Small intestine (tissue), 7 donors: ENCODE results near the gene NRL. TPM values are rescaled to one million over a fixed set of nuclear protein-coding genes. Genes with fewer than 3 reads are reported as not detected.

Source experiments
- DNase-seq, 2 donors: peaks; one replicate each; pipeline versions ENCODE4 v3.0.0 to v3.0.0-alpha.2; 2013
- FAIRE-seq: peaks from 2 replicates; lab custom pipeline; 2012; peaks lifted over from hg19 to GRCh38; lab: Jason Lieb, UNC
- H3K27ac ChIP-seq, 3 donors: one replicate each; pipeline ENCODE4 v1.5.1; 2013; ENCODE audit warnings: low read length in 2 of 3, mild to moderate bottlenecking in 2 of 3, control low read depth in 1 of 3, inconsistent platforms in 1 of 3, low read depth in 1 of 3, moderate library complexity in 1 of 3
- H3K27me3 ChIP-seq, 3 donors: one replicate each; pipeline ENCODE4 v1.6.1; 2013; ENCODE audit warnings: low read length in 3 of 3, inconsistent platforms in 1 of 3; ENCODE audit not compliant: control insufficient read depth in 3 of 3, insufficient read depth in 3 of 3
- H3K36me3 ChIP-seq, 3 donors: one replicate each; pipeline ENCODE4 v1.6.1; 2013; ENCODE audit warnings: low read length in 3 of 3, inconsistent platforms in 1 of 3, low read depth in 1 of 3, mild to moderate bottlenecking in 1 of 3, moderate library complexity in 1 of 3; ENCODE audit not compliant: control insufficient read depth in 3 of 3, insufficient read depth in 2 of 3
- H3K4me1 ChIP-seq, 3 donors: one replicate each; pipeline ENCODE4 v1.6.1; 2013; ENCODE audit warnings: low read length in 2 of 3, inconsistent platforms in 1 of 3, low read depth in 1 of 3, mild to moderate bottlenecking in 1 of 3, moderate library complexity in 1 of 3; ENCODE audit not compliant: control insufficient read depth in 3 of 3, insufficient read depth in 2 of 3
- H3K4me3 ChIP-seq, 3 donors: one replicate each; pipeline ENCODE4 v1.5.1; 2013; ENCODE audit warnings: low read length in 3 of 3, control low read depth in 1 of 3, inconsistent platforms in 1 of 3, low read depth in 1 of 3, mild to moderate bottlenecking in 1 of 3, moderate library complexity in 1 of 3
- H3K9me3 ChIP-seq, 2 donors: one replicate each; pipeline ENCODE4 v1.6.1; 2013; ENCODE audit warnings: low read depth in 1 of 2, low read length in 1 of 2; ENCODE audit not compliant: control insufficient read depth in 2 of 2, insufficient read depth in 1 of 2
- WGBS, 3 donors: extraction: QIAGEN DNeasy Blood & Tissue Kit; methylation state at CpG; one replicate each; pipeline ENCODE4 v1.1.7; 2013; 5-methylcytosine and 5-hydroxymethylcytosine counted together
- polyA plus RNA-seq, 4 donors: library from polyadenylated mRNA; stranded (reverse) in 3 of 4; unstranded in 1 of 4; fragments of 200-250 nt in 3 of 4; fragments of 120-200 nt in 1 of 4; gene quantifications; one replicate each; pipeline versions ENCODE4 v1.2.1 to v1.2.3, GENCODE V29; 2013
- donor health status: healthy with polysubstance abuse.
- donor health status: control.
- donor health status: control.
- donor health status: Bipolar disorder and iron deficiency.
- donor health status: healthy.

Gene NRL
- polyA plus RNA-seq, 4 donors: 1.5 to 4.0 (median 2.7) TPM

DNA sequence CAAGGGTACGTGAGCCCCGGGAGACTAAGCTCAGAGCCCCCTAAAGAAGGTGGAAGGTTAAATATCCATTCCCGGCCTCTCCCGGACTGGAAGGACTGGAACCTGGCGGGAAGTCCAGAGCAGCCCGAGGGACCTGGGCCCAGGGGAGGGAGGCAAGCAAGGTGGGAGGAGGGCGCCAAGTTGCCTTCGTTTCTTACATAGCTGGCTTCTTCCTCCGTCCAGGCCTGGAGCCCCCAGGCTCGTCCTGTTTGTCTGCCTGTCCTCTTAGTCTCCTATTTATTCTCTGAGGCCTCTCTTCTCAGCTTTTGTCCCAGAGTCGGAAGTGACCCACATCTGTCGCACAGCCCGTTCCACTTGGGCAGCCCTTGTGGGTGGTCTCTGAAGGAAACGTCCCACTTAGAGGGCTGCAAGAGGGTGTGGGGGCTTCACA is 19.9 kb downstream of the NRL start:
- peaks cover under 1 to 49% (median 12%) of the 10 kb centered on the region in 3 donors for H3K36me3 ChIP-seq
- no peaks in the 10 kb centered on the region for H3K9me3 ChIP-seq
- peak overlapping the region; percentile 80 to 92 (median 91) for H3K4me3 ChIP-seq
- no peak for FAIRE-seq
- H3K27me3 ChIP-seq: no peaks in the 10 kb centered on the region
- peaks cover 6 to 65% (median 8%) of the 10 kb centered on the region in 3 donors for H3K4me1 ChIP-seq
- H3K27ac ChIP-seq: peak overlapping the region; percentile 96 to 99 (median 99)
- no peak for DNase-seq
- WGBS, 3 donors: 1 to 4% (median 3%) methylated on average over 14 of the region's 14 CpGs

DNA sequence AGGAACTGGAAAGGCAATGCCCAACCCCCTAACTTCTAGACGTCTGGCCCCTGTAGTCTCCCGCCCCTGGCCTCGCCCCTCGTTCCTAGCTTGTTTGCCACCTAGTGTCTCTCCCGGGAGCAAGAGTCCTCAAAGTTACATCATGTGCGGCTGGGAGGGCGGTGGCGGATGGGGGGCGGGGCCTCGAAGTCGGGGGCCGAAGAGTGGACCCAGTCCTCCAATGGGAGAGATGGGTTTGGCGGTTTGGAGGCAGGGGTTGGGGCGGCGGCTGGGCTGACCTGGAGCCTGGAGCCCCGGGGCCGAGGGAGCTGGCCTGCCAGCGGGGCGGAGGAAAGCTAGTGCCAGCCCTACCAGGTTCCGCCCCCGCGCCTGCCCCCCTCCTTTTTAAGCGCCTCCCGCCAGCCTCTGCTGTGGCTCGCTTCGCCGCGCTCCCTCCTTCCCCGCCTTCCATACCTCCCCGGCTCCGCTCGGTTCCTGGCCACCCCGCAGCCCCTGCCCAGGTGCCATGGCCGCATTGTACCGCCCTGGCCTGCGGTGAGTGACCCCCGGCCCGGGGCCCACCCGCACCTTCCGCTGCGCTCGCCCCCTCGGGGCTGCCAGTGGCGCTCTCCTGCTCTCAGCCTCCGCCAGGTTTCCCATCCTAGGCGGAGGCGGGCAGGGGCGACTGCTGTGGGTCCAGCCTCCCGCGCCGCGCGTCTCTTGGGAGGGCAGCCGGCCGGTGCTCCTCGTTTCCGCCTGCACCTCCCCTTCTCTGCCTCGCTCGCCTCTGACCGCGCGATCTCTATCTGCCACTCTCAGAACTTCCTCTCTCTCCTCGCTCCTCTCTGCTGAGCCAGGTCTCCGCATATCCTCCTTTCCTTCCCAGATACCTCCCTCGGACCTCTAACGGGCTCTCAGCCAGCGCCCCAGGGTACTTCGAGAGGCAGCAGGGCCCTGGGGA is 20.6 kb downstream of the NRL start, which contains the start of gene PCK2:
PCK2 (plus strand) TSS at position 411 of the 940 bp plus-strand sequence; CDS start at position 506, 95 bp downstream.
- FAIRE-seq (no peak), DNase-seq (peak; percentile 98)
- H3K27me3 ChIP-seq: no peaks in the 10 kb centered on the region
- H3K4me1 ChIP-seq: peaks cover 6 to 65% (median 8%) of the 10 kb centered on the region in 3 donors
- peaks cover 0 to 42% (median 8%) of the 10 kb centered on the region in 3 donors for H3K36me3 ChIP-seq
- peak within 1 kb of the TSS; percentile 96 to 99 (median 99) for H3K27ac ChIP-seq
- no peaks in the 10 kb centered on the region for H3K9me3 ChIP-seq
- WGBS, 3 donors: 0% methylated on average over 48 to 68 of the region's 68 CpGs
- peak within 1 kb of the TSS; percentile 80 to 92 (median 91) for H3K4me3 ChIP-seq

DNA sequence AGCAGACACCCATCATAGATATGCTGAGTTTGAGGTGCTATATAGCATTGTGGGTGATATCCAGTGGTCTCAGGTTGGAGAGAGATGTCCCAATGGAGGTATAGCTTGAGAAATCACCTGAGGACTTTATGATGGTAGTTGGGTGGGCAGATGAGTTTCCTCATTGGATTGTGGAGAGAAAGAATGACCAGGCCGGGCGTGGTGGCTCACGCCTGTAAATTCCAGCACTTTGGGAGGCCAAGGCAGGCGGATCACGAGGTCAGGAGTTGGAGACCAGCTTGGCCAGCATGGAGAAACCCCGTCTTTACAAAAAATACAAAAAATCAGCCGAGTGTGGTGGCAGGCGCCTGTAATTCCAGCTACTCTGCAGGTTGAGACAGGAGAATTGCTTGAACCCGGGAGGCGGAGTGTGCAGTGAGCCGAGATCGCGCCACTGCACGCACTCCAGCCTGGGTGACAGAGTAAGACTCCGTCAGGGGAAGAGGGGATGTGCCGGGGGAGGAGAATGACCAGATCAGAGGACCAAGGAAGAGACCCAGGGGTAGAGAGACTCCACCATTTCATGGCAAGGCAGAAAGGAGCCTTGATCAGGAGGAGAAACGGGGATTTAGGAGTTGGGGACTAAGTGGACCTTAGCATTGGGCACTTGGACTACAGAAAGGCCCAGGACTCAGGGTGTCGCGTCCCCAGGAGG is 21.4 kb downstream of the NRL start:
- FAIRE-seq (no peak), DNase-seq (no peak)
- peak overlapping the region in 1 of 3 donors; percentile 91 for H3K4me3 ChIP-seq
- H3K36me3 ChIP-seq: peaks cover 0 to 34% (median 7%) of the 10 kb centered on the region in 3 donors
- H3K27ac ChIP-seq: peak overlapping the region; percentile 96 to 99 (median 99)
- no peaks in the 10 kb centered on the region for H3K27me3 ChIP-seq
- 76 to 82% (median 82%) methylated on average over 19 of the region's 19 CpGs for WGBS, 3 donors
- H3K9me3 ChIP-seq: no peaks in the 10 kb centered on the region
- peaks cover 6 to 58% (median 8%) of the 10 kb centered on the region in 3 donors for H3K4me1 ChIP-seq

GRCh38 chr14:24092505-24093206 is 22.1 kb downstream of the NRL start:
- no peak for DNase-seq
- Histone ChIP-seq H3K4me3 (no peak overlapping the region), H3K36me3 (peaks cover 0 to 30% (median 4%) of the 10 kb centered on the region in 3 donors), H3K27ac (peak overlapping the region; percentile 96 to 99 (median 99)), H3K4me1 (peaks cover 6 to 56% (median 6%) of the 10 kb centered on the region in 3 donors), H3K27me3 (no peaks in the 10 kb centered on the region), H3K9me3 (no peaks in the 10 kb centered on the region)
- 69 to 77% (median 75%) methylated on average over 4 of the region's 4 CpGs for WGBS, 3 donors
- FAIRE-seq: no peak

- H3K4me3 ChIP-seq: no peak overlapping the region
- H3K27ac ChIP-seq: peak overlapping the region; percentile 22 to 99 (median 96)
- DNase-seq: peak; percentile 87 to 99
- H3K36me3 ChIP-seq: peaks cover 0 to 25% (median 4%) of the 10 kb centered on the region in 3 donors
- no peaks in the 10 kb centered on the region for H3K9me3 ChIP-seq
- no peaks in the 10 kb centered on the region for H3K27me3 ChIP-seq
- peaks cover 6 to 56% (median 6%) of the 10 kb centered on the region in 3 donors for H3K4me1 ChIP-seq
- no peak for FAIRE-seq
Measured at GRCh38 chr14:24092110-24092504, 22.6 kb downstream of the NRL start.

DNA sequence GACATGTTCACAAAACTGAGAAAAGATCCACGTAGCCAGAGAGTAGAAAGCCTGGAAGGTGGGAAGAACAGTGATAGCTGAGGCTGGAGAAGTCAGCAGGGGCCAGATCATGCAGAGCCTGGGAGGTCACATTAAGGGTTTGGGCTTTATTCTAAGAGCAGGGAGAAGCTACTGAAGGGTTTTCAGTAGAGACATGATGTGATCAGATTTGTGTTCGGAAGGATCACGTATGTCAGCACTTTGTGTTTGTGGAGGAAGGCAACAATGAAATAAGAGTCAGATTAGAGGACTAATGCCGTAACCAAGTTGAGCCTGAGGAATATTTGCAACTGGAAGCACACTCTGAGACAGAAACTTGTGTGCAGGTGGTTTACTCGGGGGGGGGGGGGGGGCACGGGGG is 24.9 kb downstream of the NRL start:
- no peak for FAIRE-seq
- peaks cover 6 to 34% (median 6%) of the 10 kb centered on the region in 3 donors for H3K4me1 ChIP-seq
- H3K4me3 ChIP-seq: no peak overlapping the region
- no peak overlapping the region for H3K27ac ChIP-seq
- H3K27me3 ChIP-seq: no peaks in the 10 kb centered on the region
- no peaks in the 10 kb centered on the region for H3K9me3 ChIP-seq
- WGBS, 3 donors: 80 to 86% (median 85%) methylated on average over 5 to 6 of the region's 6 CpGs
- peaks cover 0 to 4% (median 0%) of the 10 kb centered on the region in 3 donors for H3K36me3 ChIP-seq
- DNase-seq: no peak

- no peak for FAIRE-seq
- 78 to 85% (median 81%) methylated on average over 2 of the region's 2 CpGs for WGBS, 3 donors
- Histone ChIP-seq H3K27me3 (no peaks in the 10 kb centered on the region), H3K27ac (no peak overlapping the region), H3K4me1 (peaks cover 0 to 27% (median 6%) of the 10 kb centered on the region in 3 donors), H3K4me3 (no peak overlapping the region), H3K36me3 (peaks cover 0 to 3% (median 0%) of the 10 kb centered on the region in 3 donors), H3K9me3 (no peaks in the 10 kb centered on the region)
- no peak for DNase-seq
Measured at GRCh38 chr14:24088095-24088494, 26.7 kb downstream of the NRL start.
